Smooth muscle cell of the umbilical artery (primary cell): ENCODE data around the gene OPTN. TPM values are rescaled to one million over a fixed set of nuclear protein-coding genes. Genes with fewer than 3 reads are reported as not detected.

Experiments used
- total RNA-seq: library from RNA; depleted of rRNA; stranded (reverse); fragments of >200 nt; gene quantifications from 2 replicates; pipeline ENCODE4 v1.2.3, GENCODE V29; 2014

The OPTN gene
- total RNA-seq, result 75.7 and 86.1 TPM in 2 replicates

GRCh38 chr10:13099666-13100348, at the start of gene OPTN:
OPTN (plus strand) TSS chr10:13100163; CDS start chr10:13109123, 8,960 bp downstream.

DNA sequence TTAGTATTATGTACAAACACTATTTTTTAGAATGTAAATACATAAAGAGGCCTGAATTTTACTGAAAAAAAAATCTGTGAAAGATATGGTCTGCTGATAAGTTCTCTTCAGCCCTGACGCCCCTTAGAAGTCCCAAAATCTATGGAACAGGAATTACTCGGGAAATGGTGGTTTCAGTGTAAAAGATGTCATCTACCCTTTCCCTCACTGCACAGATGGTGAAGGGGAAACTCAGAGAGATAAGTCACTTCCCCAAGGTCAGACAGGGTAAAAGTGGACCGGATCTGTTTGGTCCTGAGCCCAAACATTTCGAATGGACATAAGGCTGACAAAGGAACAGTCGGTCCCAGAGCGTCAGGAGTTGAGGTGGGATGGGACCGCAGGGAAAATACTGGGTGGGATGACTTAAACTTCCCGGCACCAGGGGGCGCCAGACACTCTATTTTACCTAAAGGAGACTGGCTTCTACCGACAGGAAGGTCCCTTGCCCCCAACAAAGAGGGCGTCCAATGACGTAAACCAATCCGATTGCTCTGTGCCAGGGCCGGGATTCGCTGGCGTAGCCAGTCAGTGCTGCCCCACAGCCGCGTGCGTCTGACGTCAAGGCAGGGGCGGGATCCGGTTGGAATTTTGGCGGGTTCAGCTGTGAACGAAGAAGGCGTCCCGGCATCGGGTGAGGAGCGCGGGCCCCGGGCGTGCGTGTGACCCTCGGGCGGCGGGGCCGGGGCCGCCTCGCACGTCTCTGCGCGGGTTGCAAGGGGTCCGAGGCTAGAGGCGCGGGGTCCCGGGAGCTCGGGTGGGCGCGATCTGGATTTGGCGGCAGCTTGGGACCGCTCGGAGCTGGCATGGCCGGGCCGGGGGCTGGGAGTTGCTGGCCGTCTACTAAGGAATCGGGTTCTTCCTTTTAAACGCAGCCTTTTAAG, 61.2 kb downstream of the OPTN start, which contains the start of gene MCM10:
Gene MCM10 (plus strand): TSS at position 625 of the 923 bp plus-strand sequence. CDS start 2,645 bp downstream, outside the sequence.

Other genes starting within 250 kb of the OPTN start
- gene CCDC3, start 98.5 kb upstream of the OPTN start, total RNA-seq, result 0.05 TPM in 1 of 2 replicates, not detected in the other
- 0.89 and 7.2 TPM in 2 replicates for gene MCM10, start 61.4 kb downstream of the OPTN start, total RNA-seq
- not detected in 2 replicates for gene UCMA, start 134.2 kb downstream of the OPTN start, total RNA-seq
- gene PHYH, start 199.9 kb downstream of the OPTN start, total RNA-seq, result 14.8 and 15.3 TPM in 2 replicates
- gene SEPHS1, start 248.1 kb downstream of the OPTN start, total RNA-seq, result 24.9 and 33.3 TPM in 2 replicates